Panc1 (cell line): ENCODE measurements around the gene CDCA7L.

ENCODE experiments used
- CTCF ChIP-seq: fragments of 450-650 bp; IDR thresholded peaks from 2 replicates; pipeline ENCODE4 v1.5.1; 2017; ENCODE audit warnings: mild to moderate bottlenecking
- POLR2AphosphoS5 ChIP-seq: IDR thresholded peaks from 2 replicates; pipeline ENCODE4 v1.6.1; 2012; ENCODE audit warnings: mild to moderate bottlenecking, low read depth, low read length, moderate library complexity
- REST ChIP-seq, 2 experiments: IDR thresholded peaks; 2 replicates each; pipeline ENCODE4 v1.6.1; 2011 to 2012; ENCODE audit warnings: low read depth in 2 of 2, control low read depth in 1 of 2, low read length in 1 of 2, mild to moderate bottlenecking in 1 of 2, moderate library complexity in 1 of 2; ENCODE audit not compliant: insufficient read depth in 1 of 2
- SIN3A ChIP-seq: IDR thresholded peaks from 2 replicates; pipeline ENCODE4 v1.6.1; 2012; ENCODE audit warnings: low read depth, mild to moderate bottlenecking, low read length, moderate library complexity, borderline replicate concordance; ENCODE audit not compliant: insufficient read depth
- TCF7L2 ChIP-seq: IDR thresholded peaks from 2 replicates; pipeline ENCODE4 v1.6.1; 2011; ENCODE audit warnings: mild to moderate bottlenecking, low read depth, low read length, inconsistent platforms

GRCh38 chr7:21910253-21910652 lies 35.4 kb downstream of the CDCA7L start:
- TF ChIP-seq CTCF (no peak), REST (IDR thresholded peaks at IDR 0.05; ENCODE audit: insufficient read depth in 1 of 2, low read depth in 2 of 2, low read length in 1 of 2) (no peak), TCF7L2 (no peak), POLR2AphosphoS5 (no peak), SIN3A (no peak)
